ENCODE data around the gene POC1B.

DNA sequence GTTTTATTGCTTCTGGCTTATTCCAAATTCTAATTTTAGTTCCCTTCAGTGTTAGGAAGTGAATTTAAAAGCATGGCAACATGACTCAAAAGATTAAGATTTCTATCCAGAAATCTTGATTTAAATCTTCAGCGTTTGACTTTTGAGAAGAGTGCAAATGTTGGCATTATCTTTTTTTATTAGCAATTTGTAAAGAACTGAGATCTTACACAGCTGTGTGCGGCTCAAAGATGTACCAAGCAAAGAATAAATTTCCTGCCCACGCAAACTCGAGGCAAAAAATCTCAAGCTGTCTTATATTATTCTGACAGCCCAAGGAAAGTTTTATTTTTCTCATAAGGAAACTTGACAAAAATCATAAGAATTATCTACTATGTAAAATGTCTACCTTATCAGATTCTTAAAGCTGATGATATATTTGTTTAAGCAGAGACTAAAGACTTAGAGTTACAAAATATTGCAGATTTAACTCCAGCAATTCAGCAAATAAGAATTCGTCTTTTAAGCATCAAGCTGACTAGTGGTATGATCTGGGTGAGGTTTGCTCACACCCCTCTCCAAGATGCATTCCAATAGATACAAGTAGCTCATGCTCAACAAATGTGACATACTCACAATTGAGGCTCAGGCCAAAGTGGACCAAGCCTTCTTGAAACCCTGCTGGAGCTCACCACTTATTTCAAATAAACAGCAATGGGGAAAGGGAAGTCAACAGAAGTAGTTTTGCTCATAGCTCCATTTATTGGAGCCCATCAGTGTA, 47.4 kb upstream of the POC1B start:
- TF ChIP-seq, protein P1, sequence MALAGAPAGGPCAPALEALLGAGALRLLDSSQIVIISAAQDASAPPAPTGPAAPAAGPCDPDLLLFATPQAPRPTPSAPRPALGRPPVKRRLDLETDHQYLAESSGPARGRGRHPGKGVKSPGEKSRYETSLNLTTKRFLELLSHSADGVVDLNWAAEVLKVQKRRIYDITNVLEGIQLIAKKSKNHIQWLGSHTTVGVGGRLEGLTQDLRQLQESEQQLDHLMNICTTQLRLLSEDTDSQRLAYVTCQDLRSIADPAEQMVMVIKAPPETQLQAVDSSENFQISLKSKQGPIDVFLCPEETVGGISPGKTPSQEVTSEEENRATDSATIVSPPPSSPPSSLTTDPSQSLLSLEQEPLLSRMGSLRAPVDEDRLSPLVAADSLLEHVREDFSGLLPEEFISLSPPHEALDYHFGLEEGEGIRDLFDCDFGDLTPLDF (CRISPR knock-in tag; IDR thresholded peaks at IDR 0.05): no peak
- TF ChIP-seq, protein P2, sequence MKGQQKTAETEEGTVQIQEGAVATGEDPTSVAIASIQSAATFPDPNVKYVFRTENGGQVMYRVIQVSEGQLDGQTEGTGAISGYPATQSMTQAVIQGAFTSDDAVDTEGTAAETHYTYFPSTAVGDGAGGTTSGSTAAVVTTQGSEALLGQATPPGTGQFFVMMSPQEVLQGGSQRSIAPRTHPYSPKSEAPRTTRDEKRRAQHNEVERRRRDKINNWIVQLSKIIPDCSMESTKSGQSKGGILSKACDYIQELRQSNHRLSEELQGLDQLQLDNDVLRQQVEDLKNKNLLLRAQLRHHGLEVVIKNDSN (CRISPR knock-in tag; IDR thresholded peaks at IDR 0.05): no peak
- TF ChIP-seq, protein P3, sequence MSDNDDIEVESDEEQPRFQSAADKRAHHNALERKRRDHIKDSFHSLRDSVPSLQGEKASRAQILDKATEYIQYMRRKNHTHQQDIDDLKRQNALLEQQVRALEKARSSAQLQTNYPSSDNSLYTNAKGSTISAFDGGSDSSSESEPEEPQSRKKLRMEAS (CRISPR knock-in tag; IDR thresholded peaks at IDR 0.05): no peak
- TF ChIP-seq, protein P4, sequence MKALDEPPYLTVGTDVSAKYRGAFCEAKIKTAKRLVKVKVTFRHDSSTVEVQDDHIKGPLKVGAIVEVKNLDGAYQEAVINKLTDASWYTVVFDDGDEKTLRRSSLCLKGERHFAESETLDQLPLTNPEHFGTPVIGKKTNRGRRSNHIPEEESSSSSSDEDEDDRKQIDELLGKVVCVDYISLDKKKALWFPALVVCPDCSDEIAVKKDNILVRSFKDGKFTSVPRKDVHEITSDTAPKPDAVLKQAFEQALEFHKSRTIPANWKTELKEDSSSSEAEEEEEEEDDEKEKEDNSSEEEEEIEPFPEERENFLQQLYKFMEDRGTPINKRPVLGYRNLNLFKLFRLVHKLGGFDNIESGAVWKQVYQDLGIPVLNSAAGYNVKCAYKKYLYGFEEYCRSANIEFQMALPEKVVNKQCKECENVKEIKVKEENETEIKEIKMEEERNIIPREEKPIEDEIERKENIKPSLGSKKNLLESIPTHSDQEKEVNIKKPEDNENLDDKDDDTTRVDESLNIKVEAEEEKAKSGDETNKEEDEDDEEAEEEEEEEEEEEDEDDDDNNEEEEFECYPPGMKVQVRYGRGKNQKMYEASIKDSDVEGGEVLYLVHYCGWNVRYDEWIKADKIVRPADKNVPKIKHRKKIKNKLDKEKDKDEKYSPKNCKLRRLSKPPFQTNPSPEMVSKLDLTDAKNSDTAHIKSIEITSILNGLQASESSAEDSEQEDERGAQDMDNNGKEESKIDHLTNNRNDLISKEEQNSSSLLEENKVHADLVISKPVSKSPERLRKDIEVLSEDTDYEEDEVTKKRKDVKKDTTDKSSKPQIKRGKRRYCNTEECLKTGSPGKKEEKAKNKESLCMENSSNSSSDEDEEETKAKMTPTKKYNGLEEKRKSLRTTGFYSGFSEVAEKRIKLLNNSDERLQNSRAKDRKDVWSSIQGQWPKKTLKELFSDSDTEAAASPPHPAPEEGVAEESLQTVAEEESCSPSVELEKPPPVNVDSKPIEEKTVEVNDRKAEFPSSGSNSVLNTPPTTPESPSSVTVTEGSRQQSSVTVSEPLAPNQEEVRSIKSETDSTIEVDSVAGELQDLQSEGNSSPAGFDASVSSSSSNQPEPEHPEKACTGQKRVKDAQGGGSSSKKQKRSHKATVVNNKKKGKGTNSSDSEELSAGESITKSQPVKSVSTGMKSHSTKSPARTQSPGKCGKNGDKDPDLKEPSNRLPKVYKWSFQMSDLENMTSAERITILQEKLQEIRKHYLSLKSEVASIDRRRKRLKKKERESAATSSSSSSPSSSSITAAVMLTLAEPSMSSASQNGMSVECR (CRISPR knock-in tag; IDR thresholded peaks at IDR 0.05; ENCODE audit: borderline replicate concordance): no peak
- TF ChIP-seq JUN (CRISPR knock-in tag; IDR thresholded peaks at IDR 0.05) (no peak), ZNF317 (CRISPR knock-in tag; IDR thresholded peaks at IDR 0.05; ENCODE audit: borderline replicate concordance, low read depth) (no peak), TCF7 (CRISPR knock-in tag; IDR thresholded peaks at IDR 0.05; ENCODE audit: low read depth) (no peak), NR2C2 (CRISPR knock-in tag; IDR thresholded peaks at IDR 0.05) (no peak), ZNF232 (CRISPR knock-in tag; IDR thresholded peaks at IDR 0.05) (no peak)
- TF ChIP-seq, protein P5, sequence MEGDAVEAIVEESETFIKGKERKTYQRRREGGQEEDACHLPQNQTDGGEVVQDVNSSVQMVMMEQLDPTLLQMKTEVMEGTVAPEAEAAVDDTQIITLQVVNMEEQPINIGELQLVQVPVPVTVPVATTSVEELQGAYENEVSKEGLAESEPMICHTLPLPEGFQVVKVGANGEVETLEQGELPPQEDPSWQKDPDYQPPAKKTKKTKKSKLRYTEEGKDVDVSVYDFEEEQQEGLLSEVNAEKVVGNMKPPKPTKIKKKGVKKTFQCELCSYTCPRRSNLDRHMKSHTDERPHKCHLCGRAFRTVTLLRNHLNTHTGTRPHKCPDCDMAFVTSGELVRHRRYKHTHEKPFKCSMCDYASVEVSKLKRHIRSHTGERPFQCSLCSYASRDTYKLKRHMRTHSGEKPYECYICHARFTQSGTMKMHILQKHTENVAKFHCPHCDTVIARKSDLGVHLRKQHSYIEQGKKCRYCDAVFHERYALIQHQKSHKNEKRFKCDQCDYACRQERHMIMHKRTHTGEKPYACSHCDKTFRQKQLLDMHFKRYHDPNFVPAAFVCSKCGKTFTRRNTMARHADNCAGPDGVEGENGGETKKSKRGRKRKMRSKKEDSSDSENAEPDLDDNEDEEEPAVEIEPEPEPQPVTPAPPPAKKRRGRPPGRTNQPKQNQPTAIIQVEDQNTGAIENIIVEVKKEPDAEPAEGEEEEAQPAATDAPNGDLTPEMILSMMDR (IDR thresholded peaks at IDR 0.05): no peak

Measured in WTC11 (cell line).